ENCODE measurements around the gene ANKS3.

Gene ANKS3

DNA sequence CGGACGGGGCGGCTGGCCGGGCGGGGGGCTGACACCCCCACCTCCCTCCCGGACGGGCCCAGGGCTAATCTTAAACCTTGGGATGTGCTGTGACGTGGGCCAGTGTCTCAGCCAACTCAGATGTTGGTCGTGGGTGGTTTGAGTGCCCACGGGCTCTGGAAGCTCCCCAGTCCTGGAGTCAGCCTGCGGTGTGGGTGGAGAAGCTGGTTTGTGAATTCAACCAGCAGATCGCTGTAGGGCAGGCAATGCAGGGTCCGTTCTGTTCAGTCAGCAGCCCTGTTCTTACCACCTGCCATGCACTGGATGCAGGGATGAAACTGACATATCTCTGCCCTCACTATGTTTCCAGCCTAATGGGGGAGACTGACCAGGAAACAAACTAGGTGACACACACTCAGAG is 40.9 kb upstream of the ANKS3 start:
- no peak overlapping the region for H3K4me3 ChIP-seq (ENCODE audit: low read length)
- DNase-seq (ENCODE audit: low read depth): no peak
- TF ChIP-seq, protein P1, sequence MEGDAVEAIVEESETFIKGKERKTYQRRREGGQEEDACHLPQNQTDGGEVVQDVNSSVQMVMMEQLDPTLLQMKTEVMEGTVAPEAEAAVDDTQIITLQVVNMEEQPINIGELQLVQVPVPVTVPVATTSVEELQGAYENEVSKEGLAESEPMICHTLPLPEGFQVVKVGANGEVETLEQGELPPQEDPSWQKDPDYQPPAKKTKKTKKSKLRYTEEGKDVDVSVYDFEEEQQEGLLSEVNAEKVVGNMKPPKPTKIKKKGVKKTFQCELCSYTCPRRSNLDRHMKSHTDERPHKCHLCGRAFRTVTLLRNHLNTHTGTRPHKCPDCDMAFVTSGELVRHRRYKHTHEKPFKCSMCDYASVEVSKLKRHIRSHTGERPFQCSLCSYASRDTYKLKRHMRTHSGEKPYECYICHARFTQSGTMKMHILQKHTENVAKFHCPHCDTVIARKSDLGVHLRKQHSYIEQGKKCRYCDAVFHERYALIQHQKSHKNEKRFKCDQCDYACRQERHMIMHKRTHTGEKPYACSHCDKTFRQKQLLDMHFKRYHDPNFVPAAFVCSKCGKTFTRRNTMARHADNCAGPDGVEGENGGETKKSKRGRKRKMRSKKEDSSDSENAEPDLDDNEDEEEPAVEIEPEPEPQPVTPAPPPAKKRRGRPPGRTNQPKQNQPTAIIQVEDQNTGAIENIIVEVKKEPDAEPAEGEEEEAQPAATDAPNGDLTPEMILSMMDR (conservative IDR thresholded peaks at IDR 0.05; ENCODE audit: low read length): no peak

DNA sequence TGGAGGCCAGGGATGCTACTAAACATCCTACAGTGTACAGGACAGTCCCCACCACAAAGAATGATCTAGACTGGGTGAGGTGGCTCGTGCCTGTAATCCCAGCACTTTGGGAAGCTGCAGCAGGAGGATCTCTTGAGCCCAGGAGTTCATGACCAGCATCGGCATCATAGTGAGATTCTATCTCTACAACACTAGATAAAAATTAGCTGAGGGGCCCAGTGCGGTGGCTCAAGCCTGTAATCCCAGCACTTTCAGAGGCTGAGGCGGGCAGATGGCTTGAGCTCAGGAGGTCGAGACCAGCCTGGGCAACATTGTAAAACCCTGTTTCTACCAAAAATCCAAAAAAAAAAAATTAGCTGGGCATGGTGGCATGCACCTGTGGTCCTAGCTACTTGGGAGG is 38.3 kb upstream of the ANKS3 start:
- no peak overlapping the region for H3K4me3 ChIP-seq (ENCODE audit: low read length)
- no peak for DNase-seq (ENCODE audit: low read depth)
- TF ChIP-seq, protein P1 (conservative IDR thresholded peaks at IDR 0.05; ENCODE audit: low read length): no peak

DNA sequence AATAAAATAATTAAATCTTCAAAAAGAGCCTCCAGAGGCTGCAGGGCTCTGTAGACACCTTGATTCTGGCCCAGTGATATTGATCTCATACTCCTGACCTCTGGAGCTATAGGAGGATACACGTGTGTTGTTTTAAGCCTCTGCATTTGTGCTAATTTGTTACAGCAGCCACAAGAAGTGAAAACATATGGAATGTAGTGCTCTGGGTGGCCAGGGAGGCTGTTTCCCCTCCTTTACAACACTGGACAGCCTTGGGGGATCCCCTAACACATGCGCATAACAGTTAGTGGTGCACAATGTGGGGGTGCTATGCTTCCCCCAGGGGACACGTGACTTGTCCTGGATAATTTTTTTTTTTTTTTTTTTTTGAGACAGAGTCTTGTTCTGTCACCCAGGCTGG is 37.6 kb upstream of the ANKS3 start:
- H3K4me3 ChIP-seq (ENCODE audit: low read length): no peak overlapping the region
- DNase-seq (ENCODE audit: low read depth): no peak
- TF ChIP-seq, protein P1 (conservative IDR thresholded peaks at IDR 0.05; ENCODE audit: low read length): no peak

DNA sequence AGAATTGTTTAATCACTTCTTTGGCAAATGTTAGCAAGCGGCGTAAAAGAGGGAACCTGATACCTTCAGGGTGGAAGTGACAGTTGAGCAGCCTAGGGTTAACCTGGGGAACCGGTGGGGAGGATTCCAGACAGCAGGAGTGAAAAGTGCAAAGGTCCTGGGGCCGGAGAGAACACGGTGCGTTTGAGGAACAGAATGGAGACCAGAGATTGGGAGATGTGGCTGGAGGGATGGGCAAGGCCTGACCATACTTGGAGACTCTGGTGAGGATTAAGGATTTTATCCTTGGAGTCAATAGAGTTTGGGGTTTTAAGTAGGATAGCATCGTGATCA is 35.2 kb upstream of the ANKS3 start:
- TF ChIP-seq, protein P1 (conservative IDR thresholded peaks at IDR 0.05; ENCODE audit: low read length): no peak
- DNase-seq (ENCODE audit: low read depth): no peak
- H3K4me3 ChIP-seq (ENCODE audit: low read length): no peak overlapping the region; the same call in 1 of the 2 replicates

DNA sequence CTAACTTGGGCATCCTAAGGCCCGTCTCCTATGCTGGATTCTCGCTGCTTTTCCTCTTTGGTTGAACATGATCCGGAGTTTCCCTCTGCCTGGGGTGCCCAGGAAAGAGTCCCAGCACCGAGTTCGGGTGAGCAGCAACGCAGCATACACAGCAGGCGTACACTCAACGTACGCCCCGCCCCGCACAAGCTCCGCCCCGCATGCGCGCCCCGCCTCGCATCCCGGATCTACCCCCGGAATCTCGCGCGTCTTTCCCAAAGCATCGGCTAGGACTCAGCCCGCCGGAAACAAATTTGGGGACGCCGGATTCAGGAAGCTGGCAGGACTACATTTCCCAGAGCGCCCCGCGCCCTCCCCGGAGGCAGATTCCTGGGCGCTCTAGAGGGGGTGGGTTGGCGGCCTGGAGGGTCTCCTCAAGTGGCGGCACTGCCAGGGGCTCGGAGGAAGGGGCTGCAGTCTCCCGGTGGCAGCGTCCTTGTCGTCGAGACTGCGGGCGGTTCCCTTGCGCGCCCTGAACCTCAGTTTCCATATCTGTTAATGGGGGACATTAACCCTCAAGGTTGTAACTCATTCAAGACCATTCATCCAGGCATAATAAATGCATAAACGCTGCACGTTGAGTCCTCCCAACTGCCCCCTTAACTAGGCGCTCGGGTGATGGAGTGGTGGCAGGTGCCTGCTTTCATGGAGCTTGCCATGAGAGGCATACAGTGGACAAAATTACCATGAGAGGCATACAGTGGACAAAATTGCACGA is 34.7 kb upstream of the ANKS3 start:
- TF ChIP-seq, protein P1 (conservative IDR thresholded peaks at IDR 0.05; ENCODE audit: low read length): no peak
- peak overlapping the region; percentile 78 for H3K4me3 ChIP-seq (ENCODE audit: low read length)

DNA sequence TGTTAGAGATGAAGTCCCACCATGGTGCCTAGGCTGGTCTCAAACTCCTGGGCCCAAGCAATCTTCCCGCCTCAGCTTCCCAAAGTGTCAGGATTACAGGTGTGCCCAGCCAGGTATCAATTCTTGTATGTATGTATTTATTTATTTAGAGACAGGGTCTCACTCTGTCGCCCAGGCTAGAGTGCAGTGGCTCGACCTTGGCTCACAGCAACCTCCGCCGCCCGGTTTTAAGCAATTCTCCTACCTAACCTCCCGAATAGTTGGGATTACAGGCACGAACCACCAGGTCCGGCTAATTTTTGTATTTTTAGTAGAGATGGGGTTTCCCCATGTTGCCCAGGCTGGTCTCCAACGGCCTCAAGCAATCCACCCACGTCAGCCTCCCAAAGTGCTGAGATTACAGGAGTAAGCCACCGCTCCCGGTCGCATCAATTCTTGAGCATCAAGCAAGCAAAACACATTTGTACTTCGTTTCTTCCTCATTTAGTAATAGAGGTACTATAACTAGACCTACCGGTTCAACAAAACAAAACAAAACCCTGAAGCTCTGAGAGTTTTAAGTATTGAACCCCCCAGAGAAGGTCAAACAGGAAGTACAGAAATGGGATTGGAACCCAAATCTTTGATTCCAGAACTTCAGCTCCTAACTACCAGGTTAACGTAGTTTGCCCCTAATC is 33.9 kb upstream of the ANKS3 start:
- TF ChIP-seq, protein P1 (conservative IDR thresholded peaks at IDR 0.05; ENCODE audit: low read length): no peak
- DNase-seq (ENCODE audit: low read depth): peak; percentile 23
- H3K4me3 ChIP-seq (ENCODE audit: low read length): peak overlapping the region; percentile 78

More for the DNA sequence above, 34.7 kb upstream of the ANKS3 start:
- peak; percentile 93 for DNase-seq (ENCODE audit: low read depth)

All from AG10803 (cell line).